ENCODE measurements around the gene RSKR.
A peak's percentile ranks its signal among the peaks of the same experiment; 100 is the strongest.
"Not testable (repeated sequence)": the region's sequence is repeated elsewhere in the genome, so short reads cannot be mapped to it uniquely, and the experiment has no call there.

RSKR gene

GRCh38 chr17:28613931-28614381 lies at the start of gene RSKR:
TSS of gene RSKR (minus strand) at chr17:28614185. CDS start at chr17:28614161, 24 bp downstream.
- DNase-seq (ENCODE audit: low read depth) = peak; percentile 3

GRCh38 chr17:28663723-28664122 lies 49.7 kb upstream of the RSKR start:
- DNase-seq (ENCODE audit: low read depth) = no peak

- no peak for DNase-seq (ENCODE audit: low read depth)
Observed at GRCh38 chr17:28662527-28662829, 48.5 kb upstream of the RSKR start.

- peak; percentile 93 for DNase-seq (ENCODE audit: low read depth)
Observed at GRCh38 chr17:28661635-28662526, 47.9 kb upstream of the RSKR start, which contains the start of the genes SDF2 and SUPT6H. TSS of gene SDF2 (minus strand) at chr17:28661906. CDS start at chr17:28661876, 30 bp downstream. TSS of gene SUPT6H (plus strand) at chr17:28662205. CDS start at chr17:28673402, 11,197 bp downstream.

- DNase-seq (ENCODE audit: low read depth) = not testable (repeated sequence)
Observed at GRCh38 chr17:28659497-28659881, 45.5 kb upstream of the RSKR start.

- not testable (repeated sequence) for DNase-seq (ENCODE audit: low read depth)
Observed at GRCh38 chr17:28658766-28659496, 44.9 kb upstream of the RSKR start.

- not testable (repeated sequence) for DNase-seq (ENCODE audit: low read depth)
Observed at GRCh38 chr17:28658342-28658741, 44.4 kb upstream of the RSKR start.

GRCh38 chr17:28657756-28658155 lies 43.8 kb upstream of the RSKR start:
- DNase-seq (ENCODE audit: low read depth) = peak; percentile 82

GRCh38 chr17:28655160-28655559 lies 41.2 kb upstream of the RSKR start:
- DNase-seq (ENCODE audit: low read depth) = no peak

GRCh38 chr17:28648698-28649097 lies 34.7 kb upstream of the RSKR start:
- no peak for DNase-seq (ENCODE audit: low read depth)

GRCh38 chr17:28646039-28646754 lies 32.2 kb upstream of the RSKR start:
- DNase-seq (ENCODE audit: low read depth) = no peak

GRCh38 chr17:28645576-28645939 lies 31.6 kb upstream of the RSKR start:
- no peak for DNase-seq (ENCODE audit: low read depth)

GRCh38 chr17:28644787-28645575 lies 31.0 kb upstream of the RSKR start, which contains the start of gene BLTP2:
TSS of gene BLTP2 (minus strand) at chr17:28645158. CDS start at chr17:28645056, 102 bp downstream.
- peak; percentile 96 for DNase-seq (ENCODE audit: low read depth)

GRCh38 chr17:28643983-28644786 lies 30.2 kb upstream of the RSKR start:
- DNase-seq (ENCODE audit: low read depth) = peak; percentile 75

- DNase-seq (ENCODE audit: low read depth) = no peak
Observed at GRCh38 chr17:28641579-28641978, 27.6 kb upstream of the RSKR start.

GRCh38 chr17:28635506-28635905 lies 21.5 kb upstream of the RSKR start:
- DNase-seq (ENCODE audit: low read depth) = no peak

GRCh38 chr17:28634206-28634865 lies 20.4 kb upstream of the RSKR start:
- DNase-seq (ENCODE audit: low read depth) = no peak

- no peak for DNase-seq (ENCODE audit: low read depth)
Observed at GRCh38 chr17:28626818-28627217, 12.8 kb upstream of the RSKR start.

GRCh38 chr17:28624148-28624547 lies 10.2 kb upstream of the RSKR start:
- no peak for DNase-seq (ENCODE audit: low read depth)

- DNase-seq (ENCODE audit: low read depth) = no peak
Observed at GRCh38 chr17:28623696-28624095, 9.7 kb upstream of the RSKR start.
